ENCODE results near the gene CENPN.
A peak's percentile ranks its signal among the peaks of the same experiment; 100 is the strongest.

Gene CENPN, protein sequence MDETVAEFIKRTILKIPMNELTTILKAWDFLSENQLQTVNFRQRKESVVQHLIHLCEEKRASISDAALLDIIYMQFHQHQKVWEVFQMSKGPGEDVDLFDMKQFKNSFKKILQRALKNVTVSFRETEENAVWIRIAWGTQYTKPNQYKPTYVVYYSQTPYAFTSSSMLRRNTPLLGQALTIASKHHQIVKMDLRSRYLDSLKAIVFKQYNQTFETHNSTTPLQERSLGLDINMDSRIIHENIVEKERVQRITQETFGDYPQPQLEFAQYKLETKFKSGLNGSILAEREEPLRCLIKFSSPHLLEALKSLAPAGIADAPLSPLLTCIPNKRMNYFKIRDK

DNA sequence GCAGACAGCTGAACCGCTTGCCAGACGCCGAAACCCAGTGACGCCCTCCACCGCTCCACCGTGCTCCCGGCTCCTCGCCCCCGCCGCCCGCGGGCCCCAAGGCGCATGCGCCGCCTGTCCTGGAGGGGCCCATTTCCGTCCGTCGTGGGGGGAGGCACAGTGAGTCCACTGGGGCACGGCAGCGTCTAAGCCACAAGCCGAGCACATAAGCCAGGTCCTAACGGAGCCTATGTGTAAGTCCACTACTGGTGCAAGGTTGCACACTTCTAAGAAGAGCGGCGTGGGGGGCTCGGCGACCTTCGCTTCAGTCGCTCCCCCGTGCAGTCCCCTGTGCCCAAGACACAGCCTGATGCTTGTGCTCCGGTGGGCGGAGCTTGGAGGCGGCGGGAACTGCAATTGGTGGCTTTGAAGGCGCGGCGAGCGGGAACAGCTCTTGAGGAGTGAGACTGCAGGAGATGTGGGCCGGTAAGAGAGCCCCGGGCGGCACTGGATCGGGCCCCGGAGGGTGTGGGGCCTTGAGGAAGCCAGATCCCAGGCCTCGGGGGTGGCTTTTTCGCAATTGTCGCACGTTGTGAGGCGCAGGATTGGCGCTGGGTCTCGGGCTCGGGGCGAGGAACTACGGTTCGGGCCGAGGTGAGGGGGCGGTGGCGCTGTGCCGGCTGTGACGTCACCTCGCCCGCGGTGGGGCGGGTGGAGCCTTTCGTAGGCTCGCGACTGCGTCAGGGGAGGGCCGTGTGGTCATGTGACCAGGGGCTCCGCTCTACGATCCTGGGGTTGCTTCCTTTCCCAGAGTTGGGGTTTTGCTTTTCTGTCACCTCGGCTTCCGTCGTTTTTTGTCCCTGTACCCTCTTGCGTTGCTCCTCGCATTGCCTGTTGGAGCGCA, at the start of gene CENPN, which contains the start of gene CMC2:
Gene CENPN (plus strand): TSS at position 402 of the 883 bp plus-strand sequence. CDS start 4,726 bp downstream, outside the sequence.
Gene CMC2 (minus strand): TSS at position 73 of the 883 bp plus-strand sequence. CDS start 9,491 bp downstream, outside the sequence.
- DNase-seq, result peak; percentile 98

DNA sequence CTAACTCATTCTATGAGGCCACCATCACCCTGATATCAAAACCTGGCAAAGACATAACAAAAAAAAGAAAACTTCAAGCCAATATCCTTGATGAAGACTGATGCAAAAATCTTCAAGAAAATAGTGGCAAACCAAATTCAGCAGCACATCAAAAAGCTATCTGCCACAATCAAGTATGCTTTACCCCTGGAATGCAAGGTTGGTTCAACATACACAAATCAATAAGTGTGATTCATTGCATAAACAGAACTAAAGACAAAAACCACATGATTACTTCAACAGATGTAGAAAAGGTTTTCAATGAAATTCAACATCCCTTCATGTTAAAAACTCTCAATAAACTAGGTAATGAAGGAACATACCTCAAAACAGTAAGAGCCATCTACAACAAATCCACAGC, 48.7 kb upstream of the CENPN start:
- no peak for DNase-seq

DNA sequence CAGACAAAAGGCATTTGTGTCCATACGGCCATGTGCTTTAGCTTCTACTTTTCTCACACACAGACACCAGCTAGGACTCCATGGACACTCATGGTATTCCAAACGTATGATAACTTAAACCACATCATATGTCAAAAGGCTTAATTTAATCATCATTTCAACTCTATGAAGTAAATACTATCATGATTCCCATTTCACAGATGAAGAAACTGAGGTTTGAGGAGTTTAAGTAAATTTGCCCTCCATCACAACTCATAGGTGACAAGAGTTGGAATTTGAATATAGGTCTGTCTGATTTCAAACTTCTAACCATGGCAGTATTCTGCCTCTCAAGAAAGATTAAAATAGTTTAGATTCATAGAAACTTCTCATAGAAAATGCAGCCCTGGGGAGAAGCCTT, 44.1 kb upstream of the CENPN start:
- no peak for DNase-seq

DNA sequence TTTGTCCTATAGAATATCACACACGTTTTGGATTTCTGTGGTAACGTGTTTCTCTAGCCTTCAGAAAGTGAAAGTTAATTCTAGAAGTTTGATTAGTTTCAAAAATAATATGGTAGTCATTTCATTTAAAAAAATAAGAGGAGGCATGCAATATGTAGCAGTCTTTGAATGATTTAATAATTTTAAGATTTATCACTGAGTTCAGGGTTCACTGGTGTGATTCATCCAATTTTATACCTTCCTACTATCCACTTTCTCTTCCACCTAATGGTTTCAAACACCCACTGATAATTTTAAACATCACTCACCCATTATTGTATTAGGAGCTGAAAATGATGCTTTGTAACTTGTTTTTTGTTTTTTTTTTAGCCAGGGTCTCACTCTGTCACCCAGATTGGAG, 42.7 kb upstream of the CENPN start:
- DNase-seq, result no peak

DNA sequence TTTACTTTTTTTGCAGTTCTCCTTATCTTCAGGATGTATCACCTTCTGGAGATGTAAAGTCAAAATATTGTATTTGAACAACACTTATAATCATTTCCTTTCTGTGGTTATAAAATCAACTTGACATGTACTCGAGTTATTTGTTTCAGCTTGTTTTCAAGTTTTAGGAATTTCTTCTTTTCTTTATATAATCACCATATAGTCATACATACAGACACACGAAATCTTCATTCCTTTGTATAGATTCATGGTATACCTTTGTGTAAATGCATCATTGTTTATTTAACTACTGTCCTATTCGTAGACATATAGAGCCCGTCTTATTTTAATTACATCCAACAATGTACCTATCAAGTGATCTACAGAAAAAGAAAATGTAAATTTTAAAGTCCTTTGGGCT, 40.4 kb upstream of the CENPN start:
- DNase-seq, result no peak

DNA sequence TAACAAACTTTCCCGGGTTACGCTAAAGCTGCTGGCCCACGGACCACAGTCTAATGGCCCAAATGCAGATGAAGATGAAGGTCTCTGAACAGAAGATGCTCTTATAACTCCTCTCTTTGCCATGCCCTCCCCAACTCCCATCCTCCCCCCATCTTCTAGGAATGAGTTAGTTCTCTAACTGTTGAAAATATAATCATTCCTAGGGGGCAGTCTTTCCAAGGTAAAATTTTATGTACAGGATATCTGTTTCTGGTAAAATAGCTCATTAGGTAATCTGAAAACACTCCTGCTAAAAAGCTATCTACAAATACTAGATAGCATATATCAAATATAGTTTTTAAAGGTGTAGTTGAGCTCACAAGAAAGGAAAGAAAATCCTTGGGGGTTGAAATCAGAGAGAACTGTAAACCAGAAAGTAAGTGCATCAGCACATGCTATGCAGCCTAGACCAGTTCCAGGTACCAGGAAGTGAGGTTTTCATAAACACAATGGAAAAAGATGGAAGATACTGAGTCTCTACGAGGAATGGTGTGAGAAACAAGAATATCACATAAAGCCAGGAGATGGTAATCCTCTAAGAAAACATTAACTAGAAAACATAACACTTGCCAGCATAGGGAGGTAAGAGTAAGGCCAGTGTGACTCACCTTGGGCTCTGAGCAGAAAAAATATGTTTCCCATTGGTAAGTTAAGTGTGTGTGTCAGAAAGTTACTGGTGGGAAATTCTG, 38.5 kb upstream of the CENPN start:
- no peak for DNase-seq

DNA sequence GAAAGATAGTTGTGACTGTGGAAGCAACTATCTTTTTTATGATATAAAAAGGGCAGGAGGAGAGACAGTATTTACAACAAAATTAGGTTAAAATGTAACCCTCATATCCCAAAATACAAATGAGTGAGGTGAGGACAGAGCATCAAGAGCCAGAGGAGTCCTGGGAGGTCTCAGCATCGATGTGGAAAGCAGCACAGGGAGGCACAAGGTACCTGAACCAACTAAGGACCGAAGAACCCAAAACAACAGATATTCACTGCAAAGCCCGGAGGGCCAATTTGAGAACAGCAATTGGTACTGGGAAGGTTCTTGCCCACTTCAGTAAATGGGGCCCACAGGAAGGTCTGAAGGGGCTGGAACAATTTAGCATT, 37.9 kb upstream of the CENPN start:
- no peak for DNase-seq

DNA sequence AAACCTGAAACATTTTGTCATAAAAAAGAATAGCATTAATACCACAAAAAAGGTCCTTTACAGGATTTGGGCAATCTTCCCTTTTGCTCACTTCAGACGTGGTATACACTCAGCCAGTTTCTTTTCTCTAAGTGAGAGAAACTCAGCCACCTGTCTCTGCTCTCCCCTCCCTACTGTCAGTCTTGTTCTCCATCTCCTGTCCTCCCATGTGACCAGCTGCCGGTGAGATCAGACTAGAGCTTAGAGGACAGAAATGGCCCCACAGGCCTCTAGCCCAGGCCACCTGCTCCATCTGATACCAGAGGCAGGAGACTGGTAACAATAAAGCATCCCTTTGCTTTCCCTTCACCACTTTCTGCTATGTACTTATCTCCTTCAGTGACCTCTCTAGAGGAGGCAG, 35.2 kb upstream of the CENPN start:
- no peak for DNase-seq

DNA sequence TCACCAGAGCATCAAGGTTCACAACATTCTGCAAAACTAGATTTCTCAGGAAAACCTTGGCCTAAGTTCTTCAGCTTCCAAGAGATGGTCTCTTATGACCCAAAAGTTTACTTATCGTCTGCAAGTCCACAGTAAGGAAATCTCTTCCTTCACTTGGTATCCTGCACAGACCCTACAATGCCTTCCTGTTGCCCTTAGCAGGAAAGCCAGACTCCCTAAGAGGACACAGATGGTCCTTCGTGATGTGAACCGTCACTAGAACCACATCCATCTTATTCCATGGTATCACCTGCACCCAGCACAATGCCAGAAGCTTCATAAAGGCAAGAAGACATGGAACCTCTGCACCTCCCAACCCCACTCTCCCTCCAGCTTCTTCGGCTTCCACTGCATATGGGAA, 34.4 kb upstream of the CENPN start:
- DNase-seq, result no peak

DNA sequence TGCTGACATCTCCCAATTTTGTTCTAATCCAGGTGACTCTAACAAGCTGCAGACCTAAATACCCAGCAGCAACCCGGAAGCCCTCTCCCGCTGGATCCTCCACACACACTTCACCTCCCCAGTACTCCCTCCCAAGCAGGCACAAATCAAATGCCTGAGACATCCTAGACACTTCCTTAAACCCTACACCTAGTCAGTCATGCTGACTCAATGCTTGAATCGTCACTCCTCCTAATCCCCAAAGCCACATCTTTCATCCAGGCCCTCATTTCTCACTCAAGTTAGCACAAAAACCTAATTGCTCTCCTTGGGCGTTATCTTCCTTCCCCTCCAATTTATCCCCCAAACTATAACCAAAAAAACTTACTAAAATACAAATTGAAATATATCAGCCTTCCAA, 33.0 kb upstream of the CENPN start:
- DNase-seq, result no peak

DNA sequence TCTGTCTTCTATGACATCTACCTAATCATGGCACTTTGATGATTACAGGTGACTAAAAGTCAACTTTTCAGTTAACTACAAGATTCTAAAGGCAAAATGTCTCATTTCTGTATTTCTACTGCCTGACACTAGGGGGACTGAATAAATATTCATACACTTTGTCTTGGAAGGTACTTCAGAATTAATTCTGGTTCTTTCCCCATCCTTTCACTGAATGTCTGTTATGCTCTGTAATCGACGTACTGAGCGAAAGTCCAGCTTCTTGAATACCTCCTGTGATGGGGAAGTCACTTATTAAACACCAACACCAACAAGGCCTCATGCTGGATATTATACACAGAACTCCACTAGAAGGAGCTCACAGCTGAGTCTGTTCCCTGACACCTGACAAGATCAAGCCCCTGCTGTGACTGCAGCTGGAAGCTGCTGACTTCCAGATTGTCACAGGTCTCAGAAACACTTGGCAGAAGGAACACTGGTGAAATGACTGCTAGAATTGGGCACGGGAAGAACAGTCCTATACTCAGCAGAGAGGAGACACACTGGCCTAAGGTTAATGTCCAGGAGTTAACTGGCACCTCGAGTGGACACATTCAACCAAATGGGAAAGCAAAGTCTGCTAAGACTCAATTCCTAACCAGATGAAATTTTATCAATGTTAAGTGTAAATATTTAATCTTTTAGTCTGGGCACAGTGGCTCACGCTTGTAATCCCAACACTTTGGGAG, 32.2 kb upstream of the CENPN start:
- DNase-seq, result no peak

DNA sequence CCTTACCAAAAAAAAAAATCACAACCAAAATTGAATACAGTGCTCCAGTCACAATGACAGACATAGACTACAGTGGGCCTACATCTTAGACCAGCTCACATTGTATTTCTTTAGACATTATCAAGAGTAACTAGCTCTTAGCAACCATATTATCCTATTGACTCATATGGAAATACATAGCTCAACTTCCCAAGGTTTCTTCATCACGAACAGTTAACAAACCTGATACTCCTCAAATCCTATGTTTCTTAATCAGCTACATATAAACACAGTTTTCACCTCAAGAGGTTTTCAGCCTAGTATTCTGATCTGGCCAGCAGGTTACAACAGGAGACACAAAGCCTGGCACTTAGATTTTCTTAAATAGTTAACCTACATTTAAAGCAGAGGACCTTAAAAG, 30.1 kb upstream of the CENPN start:
- DNase-seq, result no peak

DNA sequence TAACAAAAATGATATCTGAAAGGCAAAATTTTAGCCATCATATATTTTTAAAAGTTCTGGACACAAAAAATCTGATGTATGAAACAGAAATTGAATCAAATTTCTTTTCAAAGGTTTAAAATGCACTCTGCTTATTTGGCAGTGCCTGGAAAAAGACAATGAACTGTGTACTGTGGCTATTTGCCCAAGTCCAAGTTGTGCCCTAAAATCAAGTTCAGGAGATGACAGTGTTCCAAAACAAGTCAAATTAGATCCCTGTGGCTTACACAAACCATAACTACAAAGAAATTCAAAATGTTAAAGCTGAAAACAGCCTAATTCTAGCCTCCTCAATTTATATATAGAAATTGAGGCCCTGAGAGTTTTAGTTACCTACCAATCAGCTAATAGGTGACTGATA, 25.9 kb upstream of the CENPN start:
- DNase-seq, result no peak

DNA sequence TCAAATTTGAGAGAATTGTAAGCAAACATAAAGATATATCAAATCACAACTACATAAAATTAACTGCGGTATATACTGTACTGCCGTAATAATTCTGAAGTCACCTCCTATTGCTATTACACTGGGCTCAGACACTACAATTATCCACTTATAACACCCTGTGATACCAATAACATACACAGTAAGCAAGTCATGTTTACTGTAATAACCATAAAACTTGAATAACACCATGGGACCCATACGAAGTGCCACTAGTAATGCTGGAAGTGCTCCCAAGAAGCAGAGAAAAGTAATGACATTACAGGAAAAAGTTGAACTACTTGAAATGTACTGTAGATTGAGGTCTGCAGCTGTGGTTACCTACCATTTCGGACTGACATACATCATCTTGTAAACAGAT, 24.4 kb upstream of the CENPN start:
- no peak for DNase-seq

DNA sequence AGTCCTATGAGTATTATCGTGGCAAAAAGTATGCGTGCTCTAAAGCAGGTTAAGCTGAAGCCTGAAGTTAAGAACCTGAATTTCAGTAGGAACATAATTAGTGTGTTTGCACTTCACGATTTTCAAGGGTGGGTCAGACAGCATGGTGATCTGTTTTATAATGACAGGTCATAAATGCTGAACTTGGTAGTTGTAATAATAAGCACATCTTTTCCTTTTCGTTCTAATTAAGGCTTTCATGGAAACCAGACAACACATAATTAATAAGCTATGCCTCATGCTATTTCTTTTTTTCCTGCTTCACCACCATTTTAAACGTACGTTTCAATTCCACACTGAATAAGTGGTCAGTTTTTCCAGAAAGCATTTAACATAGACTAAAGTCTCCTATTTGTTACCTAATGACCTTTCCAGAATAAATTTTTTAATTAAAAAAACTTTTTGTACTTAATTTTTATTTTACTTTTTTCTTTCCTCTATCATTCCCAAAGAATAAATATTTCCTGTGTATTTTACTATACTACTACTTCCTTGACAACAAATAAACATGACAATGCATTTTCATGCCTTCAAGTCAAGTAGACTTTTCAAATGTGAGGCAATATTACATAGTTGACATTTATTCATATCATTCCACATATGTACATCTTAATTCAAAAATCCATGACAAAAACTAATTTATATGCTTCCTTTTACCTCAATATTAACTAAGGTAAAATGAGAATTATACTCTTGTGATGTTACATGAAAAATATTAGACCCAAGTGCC, 22.7 kb upstream of the CENPN start:
- DNase-seq, result no peak

DNA sequence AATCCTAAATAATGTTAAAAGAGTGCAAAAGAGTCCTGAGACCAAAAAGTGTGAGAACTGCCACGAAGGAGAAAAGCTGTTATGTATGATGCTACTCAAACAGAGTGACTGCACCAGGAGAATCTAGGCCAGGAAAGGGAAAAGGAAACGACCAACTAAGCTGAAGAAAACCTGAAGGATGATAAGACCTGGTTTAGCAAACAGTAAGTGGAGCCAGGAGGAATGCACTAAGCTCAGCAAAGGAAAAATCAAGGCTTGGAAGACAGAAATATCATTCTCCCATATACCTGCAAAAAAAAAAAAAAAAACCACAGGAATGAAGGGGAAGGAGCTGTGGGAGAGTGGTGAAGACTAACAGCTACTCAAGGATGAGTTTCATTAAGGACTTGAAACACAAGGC, 21.4 kb upstream of the CENPN start:
- no peak for DNase-seq

DNA sequence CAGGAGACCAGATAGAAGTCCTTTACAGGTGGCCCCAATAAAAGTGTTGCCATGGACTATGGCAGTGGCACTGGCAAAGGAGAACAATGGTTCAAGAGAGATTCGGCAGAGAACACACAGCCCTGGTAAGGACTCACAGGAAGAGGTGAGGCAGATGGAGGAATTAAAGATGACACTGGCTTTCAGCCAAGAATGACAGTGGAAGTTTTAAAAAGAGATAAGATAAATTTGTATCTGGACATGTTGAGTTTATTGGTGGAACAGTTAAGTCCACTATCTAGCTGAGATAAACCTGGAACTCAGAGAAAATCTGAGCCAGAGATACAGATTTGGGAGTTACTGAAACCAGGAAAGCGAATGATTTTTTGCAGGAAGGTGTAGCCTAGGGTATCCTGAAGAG, 20.5 kb upstream of the CENPN start:
- no peak for DNase-seq

DNA sequence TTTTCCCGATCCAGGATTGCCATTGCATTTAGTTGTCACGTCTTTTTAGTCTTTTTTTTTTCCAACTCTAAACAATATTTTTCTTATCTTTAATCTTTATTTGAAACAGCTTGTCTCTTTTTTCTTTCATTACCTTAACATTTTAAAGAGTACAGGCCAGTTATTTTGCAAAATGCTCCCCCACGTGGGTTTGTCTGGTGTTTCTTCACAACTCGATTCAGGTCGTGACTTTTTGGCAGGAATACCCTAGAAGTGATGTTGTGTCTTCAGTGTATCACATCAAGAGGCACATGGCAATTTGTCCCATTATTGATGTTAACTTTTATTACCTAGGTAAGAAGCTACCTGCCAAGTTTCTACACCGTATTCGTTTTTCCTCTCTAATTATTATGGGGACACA, 18.3 kb upstream of the CENPN start:
- no peak for DNase-seq

DNA sequence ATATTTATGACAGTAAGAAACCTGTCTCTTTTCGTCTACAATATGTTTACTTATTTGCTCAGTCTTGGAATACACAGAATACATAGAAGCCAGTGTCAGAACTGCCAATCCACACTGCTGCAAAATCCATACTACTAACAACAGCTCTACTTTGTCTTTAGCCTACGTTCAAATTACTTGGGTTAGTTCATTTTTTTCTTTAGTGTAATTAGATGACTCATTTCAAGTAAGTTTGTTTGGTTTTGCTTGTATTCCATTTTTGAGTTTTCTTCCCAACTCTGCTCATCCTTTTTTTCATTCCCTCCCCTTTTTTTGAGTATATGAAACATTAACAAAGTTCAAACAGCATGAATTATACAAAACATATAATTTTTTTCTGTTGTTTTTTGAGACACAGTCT, 17.2 kb upstream of the CENPN start:
- no peak for DNase-seq

DNA sequence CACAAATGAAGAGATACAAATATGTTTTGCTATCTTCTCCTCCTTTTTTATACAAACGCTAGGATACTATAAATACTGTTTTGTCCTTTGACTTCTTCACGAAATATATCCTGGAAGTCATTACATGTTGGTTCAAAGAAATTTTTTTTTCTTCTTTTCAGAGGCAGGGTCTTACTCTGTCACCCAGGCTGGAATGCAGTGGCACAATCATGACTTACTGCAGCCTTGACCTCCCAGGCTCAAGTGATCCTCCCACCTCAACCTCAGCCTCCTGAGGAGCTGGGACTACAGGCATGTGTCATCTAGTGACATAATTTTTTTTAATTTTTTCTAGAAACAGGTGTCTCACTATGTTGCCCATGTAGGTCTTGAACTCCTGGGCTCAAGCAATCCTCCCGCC, 16.4 kb upstream of the CENPN start:
- no peak for DNase-seq

DNA sequence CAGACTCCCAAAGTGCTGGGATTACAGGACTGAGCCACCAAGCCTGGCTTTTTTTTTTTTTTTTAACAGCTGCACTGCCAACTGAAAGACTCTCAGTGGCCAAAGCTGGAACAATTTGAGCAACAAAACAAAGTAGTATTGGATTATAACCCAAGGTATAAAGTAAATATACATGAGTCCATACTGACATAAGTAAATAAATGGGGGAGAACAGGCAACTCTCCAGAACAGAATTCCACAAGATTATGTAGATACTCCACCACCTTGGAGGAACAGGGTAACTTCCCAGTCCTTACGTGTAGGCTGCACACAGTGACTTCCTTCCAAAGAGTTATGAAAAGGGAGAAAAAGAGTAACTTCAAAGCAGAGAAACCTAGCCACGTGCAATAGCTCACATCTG, 16.0 kb upstream of the CENPN start:
- no peak for DNase-seq

DNA sequence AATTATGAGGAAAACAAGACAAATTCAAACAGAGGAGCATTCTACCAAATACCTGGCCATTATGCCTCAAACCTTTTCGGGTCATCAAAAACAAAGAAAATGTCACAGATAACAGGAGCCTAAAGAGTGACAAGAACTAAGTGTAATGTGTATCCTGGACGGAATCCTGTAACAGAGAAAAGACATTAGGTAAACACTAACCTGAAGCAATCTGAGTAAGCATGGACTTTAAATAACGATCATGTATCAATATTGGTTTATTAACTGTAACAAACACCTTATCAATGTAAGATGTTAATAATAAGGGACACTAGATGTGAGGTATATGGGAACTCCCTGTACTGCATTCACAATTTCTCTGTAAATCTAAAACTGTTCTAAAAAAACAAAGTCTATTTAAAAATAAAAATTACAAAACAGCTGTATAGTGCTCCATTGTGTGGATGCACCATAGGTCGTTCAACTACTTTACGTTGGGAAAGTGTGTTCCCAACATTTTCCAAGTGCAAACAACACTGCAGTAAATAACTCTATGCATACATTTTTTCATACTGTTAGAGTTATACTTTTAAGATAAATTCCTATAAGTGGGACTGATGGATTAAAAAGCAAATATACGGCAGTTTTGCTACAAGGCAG, 15.1 kb upstream of the CENPN start:
- no peak for DNase-seq

Measured in NCI-H1092 treated with DMSO at 0.1 percent for 48 hours (cell line).